T-helper 2 cell (primary cell): ENCODE measurements around the gene HMGCLL1.

Experiments
- DNase-seq, 5 experiments: peaks; one replicate each; pipeline versions ENCODE4 v3.0.0 to v3.0.0-alpha.2; 2012 to 2022

Gene HMGCLL1

DNA sequence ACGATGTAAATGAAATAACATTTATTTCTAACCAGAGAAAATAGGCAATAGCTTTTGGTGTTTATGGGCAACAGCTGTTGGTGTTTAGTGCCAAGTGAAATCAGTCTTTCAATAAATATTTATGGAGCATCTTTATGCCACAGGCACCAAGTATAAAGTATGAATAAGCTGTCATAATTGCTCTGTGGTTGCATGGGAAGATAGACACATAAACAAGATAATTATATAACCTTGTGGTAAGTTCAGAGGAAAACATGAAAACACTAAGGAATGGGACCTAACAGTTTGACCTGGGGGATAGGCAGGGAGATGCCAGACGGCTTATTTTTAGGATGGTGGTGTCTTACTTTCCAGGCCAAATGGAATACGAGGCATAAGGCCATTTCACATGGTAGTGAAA is 140.8 kb downstream of the HMGCLL1 start:
- no peak for DNase-seq

- DNase-seq = no peak
Measured at GRCh38 chr6:55437141-55437540, 141.9 kb downstream of the HMGCLL1 start.

GRCh38 chr6:55433446-55434130 is 145.4 kb downstream of the HMGCLL1 start:
- no peak for DNase-seq

DNA sequence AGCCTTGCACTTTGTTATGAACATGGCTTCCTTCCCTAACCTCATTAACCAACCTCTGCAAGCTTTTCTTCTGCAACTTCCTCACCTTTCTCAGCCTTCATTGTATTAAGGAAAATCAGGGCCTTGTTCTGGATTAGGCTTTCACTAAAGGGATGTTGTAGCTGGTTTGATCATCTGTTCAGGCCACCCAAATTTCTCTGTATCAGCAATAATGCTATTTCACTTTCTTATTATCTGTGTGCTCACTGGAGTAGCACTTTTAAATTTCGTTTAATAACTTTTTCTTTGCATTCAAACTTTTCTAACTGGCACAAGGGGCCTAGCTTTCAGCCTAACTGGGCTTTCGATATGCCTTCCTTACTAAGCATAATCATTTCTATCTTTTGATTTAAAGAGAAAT is 155.1 kb downstream of the HMGCLL1 start:
- no peak for DNase-seq

GRCh38 chr6:55410674-55411073 is 168.3 kb downstream of the HMGCLL1 start:
- no peak for DNase-seq

DNA sequence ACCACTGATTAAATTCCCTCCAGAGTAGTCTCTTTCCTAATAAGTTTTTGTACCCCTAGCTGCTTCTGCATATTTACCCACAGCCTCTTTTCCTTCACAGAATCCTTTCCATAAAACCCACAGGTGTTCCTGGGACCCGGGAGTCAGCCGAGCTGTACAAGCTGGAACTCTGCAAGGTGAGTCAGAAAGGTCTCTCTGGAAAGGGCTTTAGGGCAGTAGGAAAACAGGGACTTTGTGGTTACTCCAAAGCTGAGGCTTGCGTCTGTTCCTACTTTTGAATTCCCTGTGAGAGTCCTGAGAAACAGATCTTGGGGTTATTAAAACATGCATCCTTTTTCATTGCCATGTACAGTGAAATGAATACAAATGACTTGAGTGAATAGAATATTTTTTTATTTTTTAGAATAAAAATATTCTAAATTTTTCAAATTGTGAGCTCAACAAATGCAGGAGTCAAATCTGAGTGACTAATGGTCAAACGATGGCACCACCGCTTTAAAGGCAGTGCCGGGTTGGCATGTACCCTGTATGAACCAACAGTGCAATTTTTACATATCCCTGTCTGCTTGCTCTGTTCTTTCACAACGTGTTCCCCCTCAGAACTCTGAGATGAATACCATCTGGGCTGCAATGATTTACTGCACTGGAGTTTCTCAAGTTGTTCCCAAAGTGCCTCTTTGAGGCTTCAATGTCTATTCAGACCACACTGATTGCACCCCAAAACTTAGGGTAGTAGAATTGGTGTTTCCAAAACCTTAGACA is 173.3 kb downstream of the HMGCLL1 start:
- no peak for DNase-seq

- DNase-seq = no peak
Measured at GRCh38 chr6:55399351-55399750, 179.6 kb downstream of the HMGCLL1 start.

- no peak for DNase-seq
Measured at GRCh38 chr6:55397986-55398385, 181.0 kb downstream of the HMGCLL1 start.

DNA sequence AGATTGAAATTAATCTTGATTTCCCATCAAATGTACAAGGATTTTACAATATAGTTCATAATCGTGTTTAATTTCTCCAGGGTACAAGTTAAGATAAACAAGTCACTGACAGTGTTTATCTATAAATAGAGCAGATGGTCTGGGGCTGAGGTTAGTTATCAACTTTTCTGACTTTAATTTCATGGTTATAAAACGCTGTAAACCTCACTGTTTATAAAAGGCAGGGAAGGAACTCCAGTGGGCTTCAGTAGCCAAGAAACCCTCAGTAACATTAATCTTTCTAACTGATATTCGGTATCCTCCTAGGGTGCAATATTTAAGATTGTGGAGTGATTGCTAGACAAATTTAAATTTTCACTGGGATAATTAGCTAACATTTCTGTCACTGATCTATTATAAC is 183.1 kb downstream of the HMGCLL1 start:
- DNase-seq = no peak

- DNase-seq = no peak
Measured at GRCh38 chr6:55388211-55388610, 190.8 kb downstream of the HMGCLL1 start.
